Uterus (tissue), 4 donors: ENCODE measurements around the gene BIRC7. TPM values are rescaled to one million over a fixed set of nuclear protein-coding genes. Genes with fewer than 3 reads are reported as not detected.

Experiments used
- DNase-seq, 2 donors: peaks; one replicate each; pipeline ENCODE4 v3.0.0-alpha.2; 2019 to 2020
- H3K27ac ChIP-seq, 2 donors: fragments of 200-600 bp; sonication (generic); 1 replicate in 1 of 2; 2 replicates in 1 of 2; pipeline ENCODE4 v1.5.1; 2016 to 2018
- H3K27me3 ChIP-seq, 2 donors: fragments of 200-600 bp; sonication (generic); one replicate each; pipeline ENCODE4 v1.5.1; 2018 to 2019; ENCODE audit warnings: control low read depth in 1 of 2
- H3K36me3 ChIP-seq, 2 donors: fragments of 200-600 bp; sonication (generic); one replicate each; pipeline ENCODE4 v1.5.1; 2019; ENCODE audit warnings: control low read depth in 1 of 2
- H3K4me1 ChIP-seq, 2 donors: fragments of 200-600 bp; sonication (generic); one replicate each; pipeline ENCODE4 v1.5.1; 2018 to 2019; ENCODE audit warnings: control low read depth in 1 of 2
- H3K4me3 ChIP-seq, 2 donors: fragments of 200-600 bp; sonication (generic); 1 replicate in 1 of 2; 2 replicates in 1 of 2; pipeline ENCODE4 v1.5.1; 2018 to 2019; ENCODE audit warnings: mild to moderate bottlenecking in 1 of 2
- H3K9me3 ChIP-seq, 2 donors: fragments of 200-600 bp; sonication (generic); one replicate each; pipeline ENCODE4 v1.5.1; 2019; ENCODE audit warnings: control low read depth in 1 of 2
- CTCF ChIP-seq, 4 experiments: fragments of 200-600 bp in 2 of 4; fragments of 450-650 bp in 2 of 4; sonication (generic) in 2 of 4; IDR thresholded peaks; one replicate each; pipeline ENCODE4 v1.5.1; 2016 to 2019; ENCODE audit warnings: antibody characterized with exemption in 4 of 4, mild to moderate bottlenecking in 2 of 4, moderate library complexity in 1 of 4
- POLR2A ChIP-seq, 2 donors: fragments of 450-650 bp; IDR thresholded peaks; one replicate each; pipeline ENCODE4 v1.6.1; 2016; ENCODE audit warnings: antibody characterized with exemption in 2 of 2, mild to moderate bottlenecking in 1 of 2, moderate library complexity in 1 of 2
- intact Hi-C: fragments of 100-400 bp; cut with DNase I; formaldehyde crosslinking; loops from one replicate; pipeline ENCODE4 v1.15.1; 2023; ENCODE audit warnings: low total_unique reads
- total RNA-seq, 4 donors: library from RNA; depleted of rRNA in 3 of 4; stranded (reverse); fragments of >200 nt in 3 of 4; gene quantifications; one replicate each; pipeline versions ENCODE4 v1.1.0 to v1.2.4, GENCODE V29; 2014 to 2023
- donor health status: DM: yes; HTN: yes; CAD: no.

The BIRC7 gene
- total RNA-seq, 4 donors from 2014 or later: not detected

GRCh38 chr20:63261060-63261794, 25.5 kb downstream of the BIRC7 start:
- H3K9me3 ChIP-seq: no peaks in the 10 kb centered on the region
- DNase-seq: no peak
- H3K4me1 ChIP-seq: no peaks in the 10 kb centered on the region
- no peak for TF ChIP-seq CTCF (IDR thresholded peaks at IDR 0.05)
- no peak for TF ChIP-seq POLR2A (IDR thresholded peaks at IDR 0.05)
- intact Hi-C loops: no loop called here
- no peaks in the 10 kb centered on the region for H3K36me3 ChIP-seq
- peaks cover 0 to 8% of the 10 kb centered on the region in 2 donors for H3K27me3 ChIP-seq
- H3K27ac ChIP-seq: no peak overlapping the region
- H3K4me3 ChIP-seq: no peak overlapping the region

DNA sequence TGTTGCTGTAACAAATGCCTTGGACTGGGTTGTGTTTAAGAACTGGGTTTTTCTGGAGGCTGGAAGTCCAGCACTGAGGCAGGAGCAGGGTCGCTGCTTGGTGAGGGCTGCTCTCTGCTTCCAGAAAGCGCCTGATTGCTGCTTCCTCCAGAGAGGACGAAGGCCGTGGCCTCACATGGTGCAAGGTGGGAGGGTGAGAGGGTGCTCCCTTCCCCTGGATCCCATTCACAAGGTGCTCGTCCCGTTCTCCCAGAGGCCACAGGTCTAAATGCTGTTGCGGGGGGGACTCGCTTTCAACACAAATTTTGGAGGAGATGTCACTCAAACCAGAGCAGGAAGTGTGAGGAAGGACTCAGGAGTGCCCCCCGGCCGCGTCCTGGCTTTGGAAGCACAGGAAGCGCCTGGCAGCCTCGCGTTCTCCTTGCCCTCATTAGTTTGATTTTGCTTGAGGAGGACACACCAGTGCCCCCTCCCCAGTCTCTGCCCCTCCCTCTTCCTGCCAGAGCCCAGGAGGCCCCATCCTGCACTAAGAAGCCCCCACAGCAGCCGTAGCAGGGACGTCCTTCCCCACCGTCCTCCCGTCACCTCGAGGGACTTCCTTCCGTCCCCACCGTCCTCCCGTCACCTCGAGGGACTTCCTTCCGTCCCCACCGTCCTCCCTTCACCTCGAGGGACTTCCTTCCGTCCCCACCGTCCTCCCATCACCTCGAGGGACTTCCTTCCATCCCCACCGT, 26.3 kb downstream of the BIRC7 start:
- Histone ChIP-seq H3K4me3 (no peak overlapping the region), H3K9me3 (no peaks in the 10 kb centered on the region), H3K27ac (no peak overlapping the region), H3K27me3 (peaks cover 0 to 5% of the 10 kb centered on the region in 2 donors), H3K36me3 (no peaks in the 10 kb centered on the region), H3K4me1 (no peaks in the 10 kb centered on the region)
- DNase-seq: no peak
- no peak for TF ChIP-seq POLR2A (IDR thresholded peaks at IDR 0.05)
- intact Hi-C loops: no loop called here

- Histone ChIP-seq H3K9me3 (no peaks in the 10 kb centered on the region), H3K4me3 (no peak overlapping the region), H3K4me1 (no peaks in the 10 kb centered on the region), H3K27ac (no peak overlapping the region), H3K27me3 (peaks cover 0 to 5% of the 10 kb centered on the region in 2 donors), H3K36me3 (no peaks in the 10 kb centered on the region)
- intact Hi-C loops: no loop called here
- DNase-seq: no peak
- TF ChIP-seq POLR2A (IDR thresholded peaks at IDR 0.05): no peak
These were observed 27.1 kb downstream of the BIRC7 start for GRCh38 chr20:63262836-63263235.

- intact Hi-C loops: no loop called here
- TF ChIP-seq CTCF (IDR thresholded peaks at IDR 0.05) (no peak), POLR2A (IDR thresholded peaks at IDR 0.05) (no peak)
- Histone ChIP-seq H3K27ac (no peak overlapping the region), H3K9me3 (no peaks in the 10 kb centered on the region), H3K27me3 (peaks cover 0 to 5% of the 10 kb centered on the region in 2 donors), H3K4me3 (no peak overlapping the region), H3K4me1 (no peaks in the 10 kb centered on the region), H3K36me3 (no peaks in the 10 kb centered on the region)
- no peak for DNase-seq
These were observed 28.3 kb downstream of the BIRC7 start for GRCh38 chr20:63264000-63264399.

GRCh38 chr20:63264519-63264918, 28.8 kb downstream of the BIRC7 start:
- intact Hi-C loops: no loop called here
- TF ChIP-seq CTCF (IDR thresholded peaks at IDR 0.05) (no peak), POLR2A (IDR thresholded peaks at IDR 0.05) (no peak)
- Histone ChIP-seq H3K27ac (no peak overlapping the region), H3K36me3 (no peaks in the 10 kb centered on the region), H3K4me3 (no peak overlapping the region), H3K4me1 (no peaks in the 10 kb centered on the region), H3K9me3 (no peaks in the 10 kb centered on the region), H3K27me3 (peaks cover 0 to 5% of the 10 kb centered on the region in 2 donors)
- no peak for DNase-seq

DNA sequence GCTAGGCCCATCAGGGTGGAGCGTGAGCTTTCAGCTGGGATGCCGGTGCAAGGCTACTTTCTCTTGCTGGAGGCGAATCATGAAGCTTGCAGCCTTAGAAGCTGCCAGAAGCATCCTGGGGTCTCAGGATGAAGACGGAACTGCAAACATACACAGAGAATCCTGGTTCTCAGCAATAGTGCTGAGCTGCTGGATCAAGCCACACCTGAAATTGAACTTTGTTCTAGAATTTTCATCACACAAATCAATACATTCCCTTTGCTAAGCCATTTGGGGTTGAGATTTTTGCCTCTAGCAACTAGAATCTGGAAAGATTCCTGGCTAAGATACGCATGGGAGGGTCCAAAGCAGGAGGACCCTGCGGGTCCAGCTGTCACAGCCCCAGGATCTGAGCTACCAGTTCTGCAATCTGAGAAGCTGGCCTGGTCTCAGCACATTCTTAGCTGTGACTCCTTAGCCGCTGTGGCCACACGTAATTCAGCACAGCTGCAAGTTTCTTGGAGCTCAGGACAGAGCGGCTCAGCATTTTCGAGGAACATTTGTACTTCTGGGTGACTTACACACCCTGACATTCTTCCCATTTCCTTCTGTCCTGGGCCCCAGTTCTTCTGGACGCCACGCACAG, 30.3 kb downstream of the BIRC7 start:
- H3K27me3 ChIP-seq: peaks cover 0 to 5% of the 10 kb centered on the region in 2 donors
- no peaks in the 10 kb centered on the region for H3K36me3 ChIP-seq
- no peak overlapping the region for H3K4me3 ChIP-seq
- DNase-seq: no peak
- H3K9me3 ChIP-seq: no peaks in the 10 kb centered on the region
- no peaks in the 10 kb centered on the region for H3K4me1 ChIP-seq
- TF ChIP-seq POLR2A (IDR thresholded peaks at IDR 0.05): no peak
- no peak overlapping the region for H3K27ac ChIP-seq
- intact Hi-C loops: no loop called here
